K562 (cell line): Measurements from ENCODE around the gene HIVEP3. TPM values are rescaled to one million over a fixed set of nuclear protein-coding genes. Genes with fewer than 3 reads are reported as not detected.

Experiments used
- ATAC-seq: fragments of 200-7000 bp; cut with Tn5 transposase; 3 replicates; pipeline ENCODE4 v1.9.1; 2020; ENCODE audit warnings: moderate library complexity
- BruUV-seq: library from RNA; stranded (reverse); fragments of 400-500 nt; replicated peaks from 2 replicates; lab custom pipeline; 2021; lab: Mats Ljungman, UMichigan
- CTCF ChIA-PET: fragments of 300-600 bp; formaldehyde crosslinking; extraction: SDS; loops from one replicate; lab custom pipeline; 2021; ENCODE audit warnings: low intra/inter-chr PET ratio; lab: Yijun Ruan, JAX
- POLR2A ChIA-PET: fragments of 300-600, 350-650 bp; sonication (Branson Sonifier 250); formaldehyde crosslinking; extraction: SDS; loops from one replicate; lab custom pipeline; 2021; ENCODE audit warnings: antibody characterized with exemption, inconsistent platforms; lab: Yijun Ruan, JAX
- DNase-seq, 4 experiments: peaks; one replicate each; pipeline versions ENCODE4 v3.0.0 to v3.0.0-alpha.2; 2011 to 2018; ENCODE audit warnings: low spot score in 3 of 4, mixed read lengths in 3 of 4; ENCODE audit errors: extremely low read depth in 1 of 4
- FAIRE-seq: peaks from 2 replicates; lab custom pipeline; 2011; peaks lifted over from hg19 to GRCh38; lab: Jason Lieb, UNC
- H2AFZ ChIP-seq: 2 replicates; pipeline ENCODE4 v1.6.0; 2011; ENCODE audit warnings: low read depth, low read length, control low read depth, inconsistent platforms
- H3K27ac ChIP-seq: fragments of 200-600 bp; 3 replicates; pipeline ENCODE4 v1.8.0; 2011; ENCODE audit warnings: low read depth, mild to moderate bottlenecking, control low read depth, inconsistent platforms, low read length, moderate library complexity, mixed read lengths; ENCODE audit errors: extremely low read depth
- H3K27me3 ChIP-seq, 2 experiments: fragments of 300-600 bp in 1 of 2; 2 replicates in 1 of 2; 3 replicates in 1 of 2; pipeline versions ENCODE4 v1.6.0 to v1.8.0; 2011; ENCODE audit warnings: inconsistent platforms in 2 of 2, low read length in 2 of 2, mild to moderate bottlenecking in 1 of 2, mixed read lengths in 1 of 2, moderate library complexity in 1 of 2; ENCODE audit not compliant: control insufficient read depth in 2 of 2, insufficient read depth in 2 of 2
- H3K36me3 ChIP-seq: fragments of 300-600 bp; 3 replicates; pipeline ENCODE4 v1.8.0; 2011; ENCODE audit warnings: mild to moderate bottlenecking, low read length, inconsistent platforms; ENCODE audit not compliant: control insufficient read depth, insufficient read depth
- H3K4me1 ChIP-seq, 2 experiments: fragments of 200-600 bp in 1 of 2; replicated peaks in 1 of 2; 2 replicates in 1 of 2; 3 replicates in 1 of 2; pipeline versions ENCODE4 v1.5.1 to v1.8.0; 2011; ENCODE audit warnings: inconsistent platforms in 2 of 2, low read length in 2 of 2, mild to moderate bottlenecking in 1 of 2, mixed read lengths in 1 of 2, moderate library complexity in 1 of 2; ENCODE audit not compliant: control insufficient read depth in 2 of 2, insufficient read depth in 2 of 2
- H3K4me2 ChIP-seq: 2 replicates; pipeline ENCODE4 v1.6.1; 2011; ENCODE audit warnings: low read length, control low read depth, inconsistent platforms, mixed read lengths; ENCODE audit not compliant: insufficient read depth
- H3K4me3 ChIP-seq: fragments of 200-600 bp; sonication (generic), shearing (Covaris generic); 2 replicates; pipeline ENCODE4 v1.5.1; 2016; ENCODE audit warnings: control low read depth, inconsistent platforms
- H3K79me2 ChIP-seq: fragments of 200-600 bp; 3 replicates; pipeline ENCODE4 v1.8.0; 2011; ENCODE audit warnings: low read length, inconsistent platforms; ENCODE audit not compliant: control insufficient read depth, insufficient read depth
- H3K9ac ChIP-seq, 2 experiments: 2 replicates each; pipeline versions ENCODE4 v1.6.0 to v1.6.1; 2011; ENCODE audit warnings: low read depth in 2 of 2, low read length in 2 of 2, control low read depth in 1 of 2, inconsistent platforms in 1 of 2, mild to moderate bottlenecking in 1 of 2, mixed read lengths in 1 of 2; ENCODE audit not compliant: insufficient read depth in 1 of 2
- H3K9me1 ChIP-seq: one replicate; pipeline ENCODE4 v1.6.0; 2011; ENCODE audit warnings: inconsistent platforms, mild to moderate bottlenecking, low read length, moderate library complexity; ENCODE audit not compliant: control insufficient read depth, insufficient read depth
- H3K9me3 ChIP-seq: replicated peaks from 2 replicates; pipeline ENCODE4 v1.5.1; 2011; ENCODE audit warnings: low read depth, low read length, inconsistent platforms; ENCODE audit not compliant: control insufficient read depth, insufficient read depth
- H4K20me1 ChIP-seq: replicated peaks from 2 replicates; pipeline ENCODE4 v1.6.1; 2011; ENCODE audit warnings: low read length, inconsistent platforms, mixed read lengths; ENCODE audit not compliant: control insufficient read depth, insufficient read depth
- BCL6 ChIP-seq: fragments of 250-450 bp; sonication (Bioruptor Pico); IDR thresholded peaks from 2 replicates; pipeline ENCODE4 v1.4.0; 2020
- E2F8 ChIP-seq: fragments of 450-650 bp; IDR thresholded peaks from 2 replicates; pipeline ENCODE4 v1.7.1; 2018; ENCODE audit warnings: mild to moderate bottlenecking, low read depth; ENCODE audit not compliant: partially characterized antibody
- FOXJ2 ChIP-seq: fragments of 200-800 bp; sonication (Bioruptor generic); IDR thresholded peaks from 2 replicates; pipeline ENCODE4 v1.6.1; 2016; ENCODE audit warnings: missing genetic modification characterization, missing compliant biosample characterization
- GABPB2 ChIP-seq: fragments of 250-450 bp; sonication (Bioruptor Pico); conservative IDR thresholded peaks from 2 replicates; pipeline ENCODE4 v1.5.1; 2021; ENCODE audit warnings: mild to moderate bottlenecking
- HNRNPLL ChIP-seq: fragments of 200-400 bp; formaldehyde crosslinking; IDR thresholded peaks from 2 replicates; pipeline ENCODE4 v1.6.1; 2017; ENCODE audit warnings: low read length, low read depth, mild to moderate bottlenecking; ENCODE audit not compliant: poor library complexity, severe bottlenecking
- LARP7 ChIP-seq: fragments of 450-650 bp; IDR thresholded peaks from 2 replicates; pipeline ENCODE4 v1.6.1; 2016
- MECOM ChIP-seq: fragments of 250-450 bp; sonication (Bioruptor Pico); IDR thresholded peaks from 2 replicates; pipeline ENCODE4 v1.8.0; 2022; ENCODE audit warnings: inconsistent platforms
- NR2C1 ChIP-seq, 2 experiments: fragments of 450-650 bp; IDR thresholded peaks; 2 replicates each; pipeline ENCODE4 v1.6.1; 2017; ENCODE audit warnings: mild to moderate bottlenecking in 2 of 2, antibody characterized with exemption in 1 of 2, inconsistent platforms in 1 of 2, missing compliant biosample characterization in 1 of 2, missing genetic modification characterization in 1 of 2
- SAP30 ChIP-seq: fragments of 200-600 bp; sonication (generic); IDR thresholded peaks from 2 replicates; pipeline ENCODE4 v1.6.1; 2012; ENCODE audit warnings: borderline replicate concordance, low read depth, mild to moderate bottlenecking, moderate library complexity, low read length, control low read depth, inconsistent platforms; ENCODE audit not compliant: insufficient read depth, poor library complexity, severe bottlenecking
- SIX5 ChIP-seq, 2 experiments: IDR thresholded peaks; 2 replicates each; pipeline ENCODE4 v1.6.1; 2011; ENCODE audit warnings: low read length in 2 of 2, borderline replicate concordance in 1 of 2, low read depth in 1 of 2, mild to moderate bottlenecking in 1 of 2, moderate library complexity in 1 of 2; ENCODE audit not compliant: insufficient read depth in 1 of 2
- SMARCC2 ChIP-seq: fragments of 450-650 bp; IDR thresholded peaks from 2 replicates; pipeline ENCODE4 v1.6.1; 2017; ENCODE audit warnings: antibody characterized with exemption, moderate library complexity, mild to moderate bottlenecking, low read depth
- TBL1XR1 ChIP-seq, 2 experiments: IDR thresholded peaks; 2 replicates each; pipeline ENCODE4 v1.6.1; 2012; ENCODE audit warnings: improper control_type of control experiment in 2 of 2, low read length in 2 of 2, mild to moderate bottlenecking in 1 of 2
- ZBTB34 ChIP-seq: fragments of 250-450 bp; sonication (Bioruptor Pico); IDR thresholded peaks from 2 replicates; pipeline ENCODE4 v1.8.0; 2021; ENCODE audit warnings: mild to moderate bottlenecking, moderate library complexity
- ZFP91 ChIP-seq: sonication (generic); formaldehyde crosslinking; IDR thresholded peaks from 2 replicates; pipeline ENCODE4 v1.8.0; 2022; ENCODE audit warnings: mild to moderate bottlenecking, missing genetic modification reagents
- ZNF766 ChIP-seq: fragments of 200-800 bp; sonication (Bioruptor generic); conservative IDR thresholded peaks from 2 replicates; pipeline ENCODE4 v1.6.1; 2016; ENCODE audit warnings: missing genetic modification characterization, missing compliant biosample characterization
- WGBS: fragments of 100-300 bp; shearing (Covaris generic); methylation state at CpG from one replicate; pipeline ENCODE4 v1.1.6; 2016; ENCODE audit warnings: low coverage, mixed read lengths; ENCODE audit not compliant: insufficient coverage; ENCODE audit errors: missing lambda C conversion rate; 5-methylcytosine and 5-hydroxymethylcytosine counted together
- in situ Hi-C: fragments of 300-500 bp; cut with MboI; formaldehyde crosslinking; loops from 4 replicates; pipeline ENCODE4 v1.15.0; 2018; ENCODE audit warnings: inconsistent platforms, mixed read lengths
- intact Hi-C: fragments of 100-400 bp; cut with micrococcal nuclease; formaldehyde crosslinking; loops from 2 replicates; pipeline ENCODE4 v1.14.2; 2022
- polyA plus RNA-seq, 8 experiments: library from polyadenylated mRNA; depleted of rRNA in 4 of 8; stranded (reverse) in 5 of 8; unstranded in 3 of 8; fragments of >200 nt; fragmentation: Nextera tagmentation in 2 of 8; fragmentation: Illumina TruSeq in 1 of 8; extraction: Ambion mirVana in 2 of 8; extraction: Trizol in 1 of 8; gene quantifications; 2 replicates each; pipeline versions ENCODE4 v1.2.1 to v1.2.3, GENCODE V29; 2011 to 2014; ENCODE audit warnings: inconsistent platforms in 1 of 8, missing spikeins in 1 of 8
- total RNA-seq, 7 experiments: library from RNA; depleted of rRNA in 6 of 7; stranded (reverse); fragments of >200 nt in 6 of 7; fragmentation: Illumina TruSeq in 2 of 7; extraction: Trizol in 2 of 7; gene quantifications; 2 replicates each; pipeline versions ENCODE4 v1.2.1 to v1.2.3, GENCODE V29; 2011 to 2021; ENCODE audit warnings: low replicate concordance in 1 of 7

HIVEP3 gene
- total and polyA plus RNA-seq, 9 of the 15 experiments (the other 6 are each of a cell fraction or from before 2014, with no cell fraction given): 0.09 to 0.58 (median 0.34) TPM; not detected in 1

- ChIA-PET POLR2A (interaction anchor here (0.6 to 1.4 kb wide), 3 partner anchors 10 to 172 kb away, joined by 3 to 6 read pairs (median 4); no protein-coding TSS in a partner anchor), CTCF (no interaction called here)
- in situ Hi-C loops: no loop called here
- Histone ChIP-seq H3K27me3 (peaks cover 25 to 82% of the 10 kb centered on the region in 2 experiments; a peak in 4 of 5 replicates), H3K9me1 (no peaks in the 10 kb centered on the region), H2AFZ (no peak overlapping the region), H3K9ac (no peak overlapping the region), H3K9me3 (no peaks in the 10 kb centered on the region), H3K4me1 (peaks cover 0 to 7% of the 10 kb centered on the region in 2 experiments; a peak in 1 of 5 replicates), H3K27ac (no peak overlapping the region), H3K36me3 (no peaks in the 10 kb centered on the region), H4K20me1 (peaks cover 10% of the 10 kb centered on the region), H3K4me3 (no peak overlapping the region), H3K4me2 (no peak overlapping the region), H3K79me2 (no peaks in the 10 kb centered on the region)
- 0% methylated on average over 3 of the region's 3 CpGs for WGBS
- FAIRE-seq: no peak
- TF ChIP-seq MECOM (CRISPR knock-in tag): no peak
- no peak for TF ChIP-seq HNRNPLL
- TF ChIP-seq GABPB2 (CRISPR knock-in tag): no peak
- TF ChIP-seq FOXJ2: no peak
- no peak for TF ChIP-seq LARP7
- no peak for TF ChIP-seq ZFP91 (CRISPR knock-in tag)
- no peak for TF ChIP-seq ZNF766 (CRISPR knock-in tag)
- no peak for TF ChIP-seq SIX5 (IDR thresholded peaks at IDR 0.05; ENCODE audit: borderline replicate concordance in 1 of 2, insufficient read depth in 1 of 2, low read depth in 1 of 2, low read length in 2 of 2)
- no peak for TF ChIP-seq E2F8
- TF ChIP-seq ZBTB34 (CRISPR knock-in tag): no peak
- TF ChIP-seq NR2C1 (IDR thresholded peaks at IDR 0.05): no peak
- TF ChIP-seq NR2C1 (tag; IDR thresholded peaks at IDR 0.05): no peak
- TF ChIP-seq SAP30: no peak
- TF ChIP-seq SMARCC2: no peak
- no peak for TF ChIP-seq BCL6 (CRISPR knock-in tag)
- no peak for TF ChIP-seq TBL1XR1 (IDR thresholded peaks at IDR 0.05; ENCODE audit: low read length in 2 of 2)
- no peak for DNase-seq
- BruUV-seq: no TSS peak
- ATAC-seq: no peak
- intact Hi-C loops: no loop called here
Observed at GRCh38 chr1:41479808-41480160, 438.9 kb downstream of the HIVEP3 start.
